HEK293 (cell line): ENCODE data around the gene EFNA2.

Source experiments
- PRDM1 ChIP-seq: fragments of 450-650 bp; formaldehyde crosslinking; IDR thresholded peaks from 2 replicates; pipeline ENCODE4; 2016; ENCODE audit warnings: missing biosample characterization, missing genetic modification characterization
- TCF7L2 ChIP-seq: IDR thresholded peaks from 2 replicates; pipeline ENCODE4 v1.6.1; 2011; ENCODE audit warnings: low read depth, mild to moderate bottlenecking, inconsistent platforms, low read length, moderate library complexity, borderline replicate concordance
- ZBTB8A ChIP-seq: fragments of 450-650 bp; formaldehyde crosslinking; IDR thresholded peaks from 2 replicates; pipeline ENCODE4 v1.5.1; 2016; ENCODE audit warnings: missing biosample characterization, missing genetic modification characterization
- ZNF114 ChIP-seq: fragments of 450-650 bp; formaldehyde crosslinking; IDR thresholded peaks from 2 replicates; pipeline ENCODE4 v1.5.0; 2017; ENCODE audit warnings: missing biosample characterization, missing genetic modification characterization
- ZNF157 ChIP-seq: fragments of 450-650 bp; formaldehyde crosslinking; IDR thresholded peaks from 2 replicates; pipeline ENCODE4 v1.5.1; 2016; ENCODE audit warnings: missing biosample characterization, missing genetic modification characterization
- ZNF175 ChIP-seq: fragments of 450-650 bp; formaldehyde crosslinking; IDR thresholded peaks from 2 replicates; pipeline ENCODE4 v1.5.1; 2016; ENCODE audit warnings: missing biosample characterization, missing genetic modification characterization
- ZNF19 ChIP-seq: fragments of 450-650 bp; formaldehyde crosslinking; IDR thresholded peaks from 2 replicates; pipeline ENCODE4; 2016; ENCODE audit warnings: missing biosample characterization, missing genetic modification characterization, low read depth
- ZNF292 ChIP-seq: fragments of 450-650 bp; formaldehyde crosslinking; IDR thresholded peaks from 2 replicates; pipeline ENCODE4 v1.5.1; 2016; ENCODE audit warnings: low read depth, missing biosample characterization, missing genetic modification characterization, borderline replicate concordance
- ZNF341 ChIP-seq: fragments of 450-650 bp; formaldehyde crosslinking; IDR thresholded peaks from 2 replicates; pipeline ENCODE4; 2016; ENCODE audit warnings: low read depth, missing biosample characterization, missing genetic modification characterization
- ZNF354C ChIP-seq: fragments of 450-650 bp; formaldehyde crosslinking; IDR thresholded peaks from 2 replicates; pipeline ENCODE4 v1.5.1; 2016; ENCODE audit warnings: missing biosample characterization, missing genetic modification characterization, low read depth, borderline replicate concordance
- ZNF366 ChIP-seq: fragments of 450-650 bp; formaldehyde crosslinking; conservative IDR thresholded peaks from 2 replicates; pipeline ENCODE4 v1.5.1; 2016; ENCODE audit warnings: missing biosample characterization, missing genetic modification characterization
- ZNF37A ChIP-seq: fragments of 450-650 bp; IDR thresholded peaks from 2 replicates; pipeline ENCODE4 v1.5.1; 2018; ENCODE audit warnings: missing biosample characterization, missing genetic modification characterization
- ZNF391 ChIP-seq: fragments of 450-650 bp; formaldehyde crosslinking; IDR thresholded peaks from 2 replicates; pipeline ENCODE4 v1.5.1; 2016; ENCODE audit warnings: low read depth, missing biosample characterization, missing genetic modification characterization, borderline replicate concordance
- ZNF426 ChIP-seq: fragments of 450-650 bp; formaldehyde crosslinking; IDR thresholded peaks from 2 replicates; pipeline ENCODE4 v1.5.1; 2017; ENCODE audit warnings: missing biosample characterization, missing genetic modification characterization, mild to moderate bottlenecking, inconsistent platforms, moderate library complexity
- ZNF548 ChIP-seq: fragments of 450-650 bp; formaldehyde crosslinking; IDR thresholded peaks from 2 replicates; pipeline ENCODE4 v1.5.1; 2016; ENCODE audit warnings: missing biosample characterization, missing genetic modification characterization
- ZNF558 ChIP-seq: fragments of 450-650 bp; formaldehyde crosslinking; IDR thresholded peaks from 2 replicates; pipeline ENCODE4 v1.5.1; 2016; ENCODE audit warnings: missing biosample characterization, missing genetic modification characterization
- ZNF701 ChIP-seq: fragments of 450-650 bp; formaldehyde crosslinking; IDR thresholded peaks from 2 replicates; pipeline ENCODE4 v1.5.1; 2016; ENCODE audit warnings: missing biosample characterization, missing genetic modification characterization
- ZNF792 ChIP-seq: fragments of 450-650 bp; formaldehyde crosslinking; IDR thresholded peaks from 2 replicates; pipeline ENCODE4 v1.5.1; 2016; ENCODE audit warnings: missing biosample characterization, missing genetic modification characterization
- TF ChIP-seq, protein P1 (sequence below): fragments of 450-650 bp; formaldehyde crosslinking; IDR thresholded peaks from 2 replicates; pipeline ENCODE4 v1.5.0; 2017; ENCODE audit warnings: missing biosample characterization, missing genetic modification characterization, borderline replicate concordance
- TF ChIP-seq, protein P2 (sequence below): fragments of 450-650 bp; formaldehyde crosslinking; IDR thresholded peaks from 2 replicates; pipeline ENCODE4 v1.5.1; 2016; ENCODE audit warnings: missing biosample characterization, missing genetic modification characterization
- TF ChIP-seq, protein P3 (sequence below): fragments of 450-650 bp; formaldehyde crosslinking; IDR thresholded peaks from 2 replicates; pipeline ENCODE4 v1.5.1; 2016; ENCODE audit warnings: missing biosample characterization, missing genetic modification characterization
- TF ChIP-seq, protein P4 (sequence below): fragments of 450-650 bp; formaldehyde crosslinking; IDR thresholded peaks from 2 replicates; pipeline ENCODE4 v1.5.1; 2017; ENCODE audit warnings: missing biosample characterization, missing genetic modification characterization
- TF ChIP-seq, protein P5 (sequence below): fragments of 450-650 bp; formaldehyde crosslinking; IDR thresholded peaks from 2 replicates; pipeline ENCODE4 v1.5.1; 2016; ENCODE audit warnings: missing biosample characterization, missing genetic modification characterization
- TF ChIP-seq, protein P6 (sequence below): fragments of 450-650 bp; formaldehyde crosslinking; IDR thresholded peaks from 2 replicates; pipeline ENCODE4 v1.5.1; 2017; ENCODE audit warnings: missing biosample characterization, mild to moderate bottlenecking, missing genetic modification characterization, moderate library complexity
- TF ChIP-seq, protein P7 (sequence below): fragments of 450-650 bp; formaldehyde crosslinking; IDR thresholded peaks from 2 replicates; pipeline ENCODE4 v1.5.1; 2016; ENCODE audit warnings: missing biosample characterization, missing genetic modification characterization

The EFNA2 gene

DNA sequence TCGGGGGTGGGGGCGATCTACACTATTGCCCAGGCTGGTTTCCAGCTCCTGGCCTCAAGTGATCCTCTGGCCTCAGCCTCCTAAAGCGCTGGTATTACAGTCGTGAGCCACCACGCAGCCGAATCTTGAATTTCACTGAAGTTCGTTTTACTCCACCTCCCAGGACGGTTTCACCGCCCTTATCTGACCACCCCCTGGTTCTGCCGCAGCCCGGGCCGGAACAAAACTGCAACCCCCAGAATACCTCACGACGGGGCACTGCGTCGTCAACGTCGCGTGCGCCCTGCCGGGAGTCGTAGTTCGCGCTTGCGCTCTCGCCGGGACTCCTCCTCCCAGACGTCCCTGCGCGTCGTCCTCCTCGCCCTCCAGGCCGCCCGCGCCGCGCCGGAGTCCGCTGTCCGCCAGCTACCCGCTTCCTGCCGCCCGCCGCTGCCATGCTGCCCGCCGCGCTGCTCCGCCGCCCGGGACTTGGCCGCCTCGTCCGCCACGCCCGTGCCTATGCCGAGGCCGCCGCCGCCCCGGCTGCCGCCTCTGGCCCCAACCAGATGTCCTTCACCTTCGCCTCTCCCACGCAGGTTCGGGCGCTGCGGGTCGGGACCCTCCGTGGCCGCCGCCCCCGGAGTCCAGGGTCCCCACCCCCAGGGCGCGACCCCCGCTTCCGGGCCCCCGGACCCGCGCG is 44.1 kb upstream of the EFNA2 start, which contains the start of gene ATP5F1D (continued):
- TF ChIP-seq, protein P1, sequence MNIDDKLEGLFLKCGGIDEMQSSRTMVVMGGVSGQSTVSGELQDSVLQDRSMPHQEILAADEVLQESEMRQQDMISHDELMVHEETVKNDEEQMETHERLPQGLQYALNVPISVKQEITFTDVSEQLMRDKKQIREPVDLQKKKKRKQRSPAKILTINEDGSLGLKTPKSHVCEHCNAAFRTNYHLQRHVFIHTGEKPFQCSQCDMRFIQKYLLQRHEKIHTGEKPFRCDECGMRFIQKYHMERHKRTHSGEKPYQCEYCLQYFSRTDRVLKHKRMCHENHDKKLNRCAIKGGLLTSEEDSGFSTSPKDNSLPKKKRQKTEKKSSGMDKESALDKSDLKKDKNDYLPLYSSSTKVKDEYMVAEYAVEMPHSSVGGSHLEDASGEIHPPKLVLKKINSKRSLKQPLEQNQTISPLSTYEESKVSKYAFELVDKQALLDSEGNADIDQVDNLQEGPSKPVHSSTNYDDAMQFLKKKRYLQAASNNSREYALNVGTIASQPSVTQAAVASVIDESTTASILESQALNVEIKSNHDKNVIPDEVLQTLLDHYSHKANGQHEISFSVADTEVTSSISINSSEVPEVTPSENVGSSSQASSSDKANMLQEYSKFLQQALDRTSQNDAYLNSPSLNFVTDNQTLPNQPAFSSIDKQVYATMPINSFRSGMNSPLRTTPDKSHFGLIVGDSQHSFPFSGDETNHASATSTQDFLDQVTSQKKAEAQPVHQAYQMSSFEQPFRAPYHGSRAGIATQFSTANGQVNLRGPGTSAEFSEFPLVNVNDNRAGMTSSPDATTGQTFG (tag by site-specific recombination), result no peak
- TF ChIP-seq ZBTB8A (peak; percentile 60), ZNF157 (tag by site-specific recombination) (no peak), TCF7L2 (no peak), ZNF354C (tag by site-specific recombination) (no peak), ZNF701 (tag by site-specific recombination) (no peak), ZNF292 (tag by site-specific recombination) (no peak), ZNF19 (tag by site-specific recombination) (no peak), ZNF548 (no peak), ZNF114 (tag by site-specific recombination) (no peak), ZNF37A (tag by site-specific recombination) (no peak), ZNF175 (no peak), ZNF426 (tag by site-specific recombination) (no peak), PRDM1 (tag by site-specific recombination) (peak; percentile 63), ZNF558 (tag by site-specific recombination) (no peak), ZNF341 (peak; percentile 85), ZNF391 (tag by site-specific recombination) (no peak), ZNF366 (tag by site-specific recombination) (no peak), ZNF792 (tag by site-specific recombination) (no peak)
- TF ChIP-seq, protein P2, sequence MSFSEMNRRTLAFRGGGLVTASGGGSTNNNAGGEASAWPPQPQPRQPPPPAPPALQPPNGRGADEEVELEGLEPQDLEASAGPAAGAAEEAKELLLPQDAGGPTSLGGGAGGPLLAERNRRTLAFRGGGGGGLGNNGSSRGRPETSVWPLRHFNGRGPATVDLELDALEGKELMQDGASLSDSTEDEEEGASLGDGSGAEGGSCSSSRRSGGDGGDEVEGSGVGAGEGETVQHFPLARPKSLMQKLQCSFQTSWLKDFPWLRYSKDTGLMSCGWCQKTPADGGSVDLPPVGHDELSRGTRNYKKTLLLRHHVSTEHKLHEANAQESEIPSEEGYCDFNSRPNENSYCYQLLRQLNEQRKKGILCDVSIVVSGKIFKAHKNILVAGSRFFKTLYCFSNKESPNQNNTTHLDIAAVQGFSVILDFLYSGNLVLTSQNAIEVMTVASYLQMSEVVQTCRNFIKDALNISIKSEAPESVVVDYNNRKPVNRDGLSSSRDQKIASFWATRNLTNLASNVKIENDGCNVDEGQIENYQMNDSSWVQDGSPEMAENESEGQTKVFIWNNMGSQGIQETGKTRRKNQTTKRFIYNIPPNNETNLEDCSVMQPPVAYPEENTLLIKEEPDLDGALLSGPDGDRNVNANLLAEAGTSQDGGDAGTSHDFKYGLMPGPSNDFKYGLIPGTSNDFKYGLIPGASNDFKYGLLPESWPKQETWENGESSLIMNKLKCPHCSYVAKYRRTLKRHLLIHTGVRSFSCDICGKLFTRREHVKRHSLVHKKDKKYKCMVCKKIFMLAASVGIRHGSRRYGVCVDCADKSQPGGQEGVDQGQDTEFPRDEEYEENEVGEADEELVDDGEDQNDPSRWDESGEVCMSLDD (tag by site-specific recombination), result 0 out of 2 replicates have a peak, but pooled peaks have one; percentile 36
- TF ChIP-seq, protein P3, sequence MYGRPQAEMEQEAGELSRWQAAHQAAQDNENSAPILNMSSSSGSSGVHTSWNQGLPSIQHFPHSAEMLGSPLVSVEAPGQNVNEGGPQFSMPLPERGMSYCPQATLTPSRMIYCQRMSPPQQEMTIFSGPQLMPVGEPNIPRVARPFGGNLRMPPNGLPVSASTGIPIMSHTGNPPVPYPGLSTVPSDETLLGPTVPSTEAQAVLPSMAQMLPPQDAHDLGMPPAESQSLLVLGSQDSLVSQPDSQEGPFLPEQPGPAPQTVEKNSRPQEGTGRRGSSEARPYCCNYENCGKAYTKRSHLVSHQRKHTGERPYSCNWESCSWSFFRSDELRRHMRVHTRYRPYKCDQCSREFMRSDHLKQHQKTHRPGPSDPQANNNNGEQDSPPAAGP, result peak; percentile 66
- TF ChIP-seq, protein P4, sequence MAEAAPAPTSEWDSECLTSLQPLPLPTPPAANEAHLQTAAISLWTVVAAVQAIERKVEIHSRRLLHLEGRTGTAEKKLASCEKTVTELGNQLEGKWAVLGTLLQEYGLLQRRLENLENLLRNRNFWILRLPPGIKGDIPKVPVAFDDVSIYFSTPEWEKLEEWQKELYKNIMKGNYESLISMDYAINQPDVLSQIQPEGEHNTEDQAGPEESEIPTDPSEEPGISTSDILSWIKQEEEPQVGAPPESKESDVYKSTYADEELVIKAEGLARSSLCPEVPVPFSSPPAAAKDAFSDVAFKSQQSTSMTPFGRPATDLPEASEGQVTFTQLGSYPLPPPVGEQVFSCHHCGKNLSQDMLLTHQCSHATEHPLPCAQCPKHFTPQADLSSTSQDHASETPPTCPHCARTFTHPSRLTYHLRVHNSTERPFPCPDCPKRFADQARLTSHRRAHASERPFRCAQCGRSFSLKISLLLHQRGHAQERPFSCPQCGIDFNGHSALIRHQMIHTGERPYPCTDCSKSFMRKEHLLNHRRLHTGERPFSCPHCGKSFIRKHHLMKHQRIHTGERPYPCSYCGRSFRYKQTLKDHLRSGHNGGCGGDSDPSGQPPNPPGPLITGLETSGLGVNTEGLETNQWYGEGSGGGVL, result no peak
- TF ChIP-seq, protein P5, sequence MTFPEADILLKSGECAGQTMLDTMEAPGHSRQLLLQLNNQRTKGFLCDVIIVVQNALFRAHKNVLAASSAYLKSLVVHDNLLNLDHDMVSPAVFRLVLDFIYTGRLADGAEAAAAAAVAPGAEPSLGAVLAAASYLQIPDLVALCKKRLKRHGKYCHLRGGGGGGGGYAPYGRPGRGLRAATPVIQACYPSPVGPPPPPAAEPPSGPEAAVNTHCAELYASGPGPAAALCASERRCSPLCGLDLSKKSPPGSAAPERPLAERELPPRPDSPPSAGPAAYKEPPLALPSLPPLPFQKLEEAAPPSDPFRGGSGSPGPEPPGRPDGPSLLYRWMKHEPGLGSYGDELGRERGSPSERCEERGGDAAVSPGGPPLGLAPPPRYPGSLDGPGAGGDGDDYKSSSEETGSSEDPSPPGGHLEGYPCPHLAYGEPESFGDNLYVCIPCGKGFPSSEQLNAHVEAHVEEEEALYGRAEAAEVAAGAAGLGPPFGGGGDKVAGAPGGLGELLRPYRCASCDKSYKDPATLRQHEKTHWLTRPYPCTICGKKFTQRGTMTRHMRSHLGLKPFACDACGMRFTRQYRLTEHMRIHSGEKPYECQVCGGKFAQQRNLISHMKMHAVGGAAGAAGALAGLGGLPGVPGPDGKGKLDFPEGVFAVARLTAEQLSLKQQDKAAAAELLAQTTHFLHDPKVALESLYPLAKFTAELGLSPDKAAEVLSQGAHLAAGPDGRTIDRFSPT (tag by site-specific recombination), result no peak; the same call in 1 of the 2 replicates
- TF ChIP-seq, protein P6, sequence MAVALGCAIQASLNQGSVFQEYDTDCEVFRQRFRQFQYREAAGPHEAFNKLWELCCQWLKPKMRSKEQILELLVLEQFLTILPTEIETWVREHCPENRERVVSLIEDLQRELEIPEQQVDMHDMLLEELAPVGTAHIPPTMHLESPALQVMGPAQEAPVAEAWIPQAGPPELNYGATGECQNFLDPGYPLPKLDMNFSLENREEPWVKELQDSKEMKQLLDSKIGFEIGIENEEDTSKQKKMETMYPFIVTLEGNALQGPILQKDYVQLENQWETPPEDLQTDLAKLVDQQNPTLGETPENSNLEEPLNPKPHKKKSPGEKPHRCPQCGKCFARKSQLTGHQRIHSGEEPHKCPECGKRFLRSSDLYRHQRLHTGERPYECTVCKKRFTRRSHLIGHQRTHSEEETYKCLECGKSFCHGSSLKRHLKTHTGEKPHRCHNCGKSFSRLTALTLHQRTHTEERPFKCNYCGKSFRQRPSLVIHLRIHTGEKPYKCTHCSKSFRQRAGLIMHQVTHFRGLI (tag by site-specific recombination), result no peak
- TF ChIP-seq, protein P7, sequence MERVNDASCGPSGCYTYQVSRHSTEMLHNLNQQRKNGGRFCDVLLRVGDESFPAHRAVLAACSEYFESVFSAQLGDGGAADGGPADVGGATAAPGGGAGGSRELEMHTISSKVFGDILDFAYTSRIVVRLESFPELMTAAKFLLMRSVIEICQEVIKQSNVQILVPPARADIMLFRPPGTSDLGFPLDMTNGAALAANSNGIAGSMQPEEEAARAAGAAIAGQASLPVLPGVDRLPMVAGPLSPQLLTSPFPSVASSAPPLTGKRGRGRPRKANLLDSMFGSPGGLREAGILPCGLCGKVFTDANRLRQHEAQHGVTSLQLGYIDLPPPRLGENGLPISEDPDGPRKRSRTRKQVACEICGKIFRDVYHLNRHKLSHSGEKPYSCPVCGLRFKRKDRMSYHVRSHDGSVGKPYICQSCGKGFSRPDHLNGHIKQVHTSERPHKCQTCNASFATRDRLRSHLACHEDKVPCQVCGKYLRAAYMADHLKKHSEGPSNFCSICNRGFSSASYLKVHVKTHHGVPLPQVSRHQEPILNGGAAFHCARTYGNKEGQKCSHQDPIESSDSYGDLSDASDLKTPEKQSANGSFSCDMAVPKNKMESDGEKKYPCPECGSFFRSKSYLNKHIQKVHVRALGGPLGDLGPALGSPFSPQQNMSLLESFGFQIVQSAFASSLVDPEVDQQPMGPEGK (tag by site-specific recombination), result peak; percentile 74
